ENCODE results near the gene B3GNT3. TPM values are rescaled to one million over a fixed set of nuclear protein-coding genes. Genes with fewer than 3 reads are reported as not detected.

The B3GNT3 gene
- total and polyA plus RNA-seq, 2 donors (not counting 1 experiment from before 2014, with no cell fraction given): not detected

DNA sequence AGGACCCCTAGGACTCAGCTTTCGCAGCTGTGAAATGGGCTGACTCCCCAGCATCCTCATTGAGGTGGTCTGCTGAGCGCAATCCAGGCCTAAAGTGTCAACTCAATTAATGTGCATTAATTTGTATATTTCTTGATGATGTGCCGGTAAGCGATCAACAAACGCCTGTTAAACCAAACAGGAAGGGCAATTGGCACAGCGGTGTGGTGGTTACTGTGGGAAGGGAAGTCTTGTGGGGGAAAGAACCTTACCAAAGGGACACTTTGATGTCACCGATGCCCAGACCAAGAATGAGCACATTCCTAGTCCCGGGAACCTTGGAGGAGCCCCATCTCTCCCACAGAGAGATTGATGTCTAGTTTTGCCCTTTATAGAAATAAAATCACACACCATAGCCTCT, 51.2 kb downstream of the B3GNT3 start:
- H3K36me3 ChIP-seq (ENCODE audit: control insufficient read depth, insufficient read depth, low read length): no peaks in the 10 kb centered on the region
- H3K27me3 ChIP-seq (ENCODE audit: control insufficient read depth, insufficient read depth, low read length): no peaks in the 10 kb centered on the region
- no peaks in the 10 kb centered on the region for H4K20me1 ChIP-seq (ENCODE audit: control insufficient read depth, extremely low read depth, insufficient read depth, low read length)
- no peak overlapping the region for H3K4me2 ChIP-seq (ENCODE audit: extremely low read depth, insufficient read depth, low read length)
- peaks cover 2% of the 10 kb centered on the region for H3K4me1 ChIP-seq (ENCODE audit: control insufficient read depth, extremely low read depth, insufficient read depth, low read length)
- H3K9ac ChIP-seq (ENCODE audit: insufficient read depth, low read length): no peak overlapping the region
- H2AFZ ChIP-seq (ENCODE audit: low read length): no peak overlapping the region
- TF ChIP-seq EZH2 (IDR thresholded peaks at IDR 0.05; ENCODE audit: low read length, missing control alignments): no peak
- TF ChIP-seq, protein P1, sequence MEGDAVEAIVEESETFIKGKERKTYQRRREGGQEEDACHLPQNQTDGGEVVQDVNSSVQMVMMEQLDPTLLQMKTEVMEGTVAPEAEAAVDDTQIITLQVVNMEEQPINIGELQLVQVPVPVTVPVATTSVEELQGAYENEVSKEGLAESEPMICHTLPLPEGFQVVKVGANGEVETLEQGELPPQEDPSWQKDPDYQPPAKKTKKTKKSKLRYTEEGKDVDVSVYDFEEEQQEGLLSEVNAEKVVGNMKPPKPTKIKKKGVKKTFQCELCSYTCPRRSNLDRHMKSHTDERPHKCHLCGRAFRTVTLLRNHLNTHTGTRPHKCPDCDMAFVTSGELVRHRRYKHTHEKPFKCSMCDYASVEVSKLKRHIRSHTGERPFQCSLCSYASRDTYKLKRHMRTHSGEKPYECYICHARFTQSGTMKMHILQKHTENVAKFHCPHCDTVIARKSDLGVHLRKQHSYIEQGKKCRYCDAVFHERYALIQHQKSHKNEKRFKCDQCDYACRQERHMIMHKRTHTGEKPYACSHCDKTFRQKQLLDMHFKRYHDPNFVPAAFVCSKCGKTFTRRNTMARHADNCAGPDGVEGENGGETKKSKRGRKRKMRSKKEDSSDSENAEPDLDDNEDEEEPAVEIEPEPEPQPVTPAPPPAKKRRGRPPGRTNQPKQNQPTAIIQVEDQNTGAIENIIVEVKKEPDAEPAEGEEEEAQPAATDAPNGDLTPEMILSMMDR (conservative IDR thresholded peaks at IDR 0.05 in 1 of 2, IDR thresholded peaks at IDR 0.05 in 1 of 2; ENCODE audit: low read depth in 1 of 2, low read length in 2 of 2): no peak
- H3K4me3 ChIP-seq (replicated peaks in 1 of 4; ENCODE audit: control extremely low read depth in 1 of 4, insufficient read depth in 1 of 4, low read depth in 3 of 4, low read length in 4 of 4): no peak overlapping the region
- H3K9me3 ChIP-seq (ENCODE audit: control insufficient read depth, insufficient read depth, low read depth, low read length): no peaks in the 10 kb centered on the region
- H3K27ac ChIP-seq (ENCODE audit: insufficient read depth, low read length): no peak overlapping the region
- DNase-seq (ENCODE audit: low read depth in 2 of 2): no peak
- H3K79me2 ChIP-seq (ENCODE audit: control insufficient read depth, insufficient read depth, low read length): no peaks in the 10 kb centered on the region

- no peak for TF ChIP-seq EZH2 (IDR thresholded peaks at IDR 0.05; ENCODE audit: low read length, missing control alignments)
- TF ChIP-seq, protein P1 (conservative IDR thresholded peaks at IDR 0.05 in 1 of 2, IDR thresholded peaks at IDR 0.05 in 1 of 2; ENCODE audit: low read depth in 1 of 2, low read length in 2 of 2): no peak
- no peak within 1 kb of the TSS for H3K27ac ChIP-seq (ENCODE audit: insufficient read depth, low read length)
- peak; percentile 52 to 62 for DNase-seq (ENCODE audit: low read depth in 2 of 2)
- H3K4me1 ChIP-seq (ENCODE audit: control insufficient read depth, extremely low read depth, insufficient read depth, low read length): no peaks in the 10 kb centered on the region
- H3K27me3 ChIP-seq (ENCODE audit: control insufficient read depth, insufficient read depth, low read length): no peaks in the 10 kb centered on the region
- no peaks in the 10 kb centered on the region for H3K79me2 ChIP-seq (ENCODE audit: control insufficient read depth, insufficient read depth, low read length)
- no peaks in the 10 kb centered on the region for H3K36me3 ChIP-seq (ENCODE audit: control insufficient read depth, insufficient read depth, low read length)
- no peaks in the 10 kb centered on the region for H4K20me1 ChIP-seq (ENCODE audit: control insufficient read depth, extremely low read depth, insufficient read depth, low read length)
- peak within 1 kb of the TSS in 2 of 4 experiments; percentile 16 to 46 for H3K4me3 ChIP-seq (replicated peaks in 1 of 4; ENCODE audit: control extremely low read depth in 1 of 4, insufficient read depth in 1 of 4, low read depth in 3 of 4, low read length in 4 of 4)
- H3K9me3 ChIP-seq (ENCODE audit: control insufficient read depth, insufficient read depth, low read depth, low read length): no peaks in the 10 kb centered on the region
- peak within 1 kb of the TSS; percentile 4 for H3K4me2 ChIP-seq (ENCODE audit: extremely low read depth, insufficient read depth, low read length)
- H3K9ac ChIP-seq (ENCODE audit: insufficient read depth, low read length): peak within 1 kb of the TSS; percentile 25
- peak within 1 kb of the TSS; percentile 60 for H2AFZ ChIP-seq (ENCODE audit: low read length)
Observed at GRCh38 chr19:17847538-17848366, 52.8 kb downstream of the B3GNT3 start, which contains the start of gene JAK3. TSS of gene JAK3 (minus strand) at chr19:17847982. CDS start at chr19:17844417, 3,565 bp downstream.

- Histone ChIP-seq H3K79me2 (ENCODE audit: control insufficient read depth, insufficient read depth, low read length) (no peaks in the 10 kb centered on the region), H3K36me3 (ENCODE audit: control insufficient read depth, insufficient read depth, low read length) (no peaks in the 10 kb centered on the region), H3K9ac (ENCODE audit: insufficient read depth, low read length) (no peak overlapping the region), H2AFZ (ENCODE audit: low read length) (no peak overlapping the region), H3K27me3 (ENCODE audit: control insufficient read depth, insufficient read depth, low read length) (no peaks in the 10 kb centered on the region), H3K4me1 (ENCODE audit: control insufficient read depth, extremely low read depth, insufficient read depth, low read length) (no peaks in the 10 kb centered on the region), H3K27ac (ENCODE audit: insufficient read depth, low read length) (no peak overlapping the region), H4K20me1 (ENCODE audit: control insufficient read depth, extremely low read depth, insufficient read depth, low read length) (no peaks in the 10 kb centered on the region), H3K9me3 (ENCODE audit: control insufficient read depth, insufficient read depth, low read depth, low read length) (no peaks in the 10 kb centered on the region), H3K4me3 (replicated peaks in 1 of 4; ENCODE audit: control extremely low read depth in 1 of 4, insufficient read depth in 1 of 4, low read depth in 3 of 4, low read length in 4 of 4) (no peak overlapping the region), H3K4me2 (ENCODE audit: extremely low read depth, insufficient read depth, low read length) (no peak overlapping the region)
- no peak for TF ChIP-seq EZH2 (IDR thresholded peaks at IDR 0.05; ENCODE audit: low read length, missing control alignments)
- TF ChIP-seq, protein P1 (conservative IDR thresholded peaks at IDR 0.05 in 1 of 2, IDR thresholded peaks at IDR 0.05 in 1 of 2; ENCODE audit: low read depth in 1 of 2, low read length in 2 of 2): no peak
- no peak for DNase-seq (ENCODE audit: low read depth in 2 of 2)
Observed at GRCh38 chr19:17848595-17849292, 53.8 kb downstream of the B3GNT3 start.

All from fibroblast of lung (primary cell).